Neural cell (in vitro differentiated cells): ENCODE data around the gene NOG. TPM values are rescaled to one million over a fixed set of nuclear protein-coding genes. Genes with fewer than 3 reads are reported as not detected.

Source experiments
- H2AFZ ChIP-seq: fragments of 200-600, 300-800 bp; sonication (generic), shearing (Covaris generic); 2 replicates; pipeline ENCODE4 v1.6.0; 2014; ENCODE audit warnings: low read depth, mild to moderate bottlenecking, antibody characterized with exemption, low read length, moderate library complexity
- H3F3A ChIP-seq: fragments of 200-600 bp; shearing (Covaris generic); 2 replicates; pipeline ENCODE4 v1.6.1; 2016; ENCODE audit warnings: mild to moderate bottlenecking, moderate library complexity, mixed read lengths, antibody characterized with exemption, low read length; ENCODE audit not compliant: insufficient read depth, poor library complexity, severe bottlenecking
- H3K27ac ChIP-seq: fragments of 200-600, 300-800 bp; sonication (generic), shearing (Covaris generic); 2 replicates; pipeline ENCODE4 v1.5.1; 2014; ENCODE audit warnings: mild to moderate bottlenecking, low read length, moderate library complexity
- H3K27me3 ChIP-seq: fragments of 300-800, 200-600 bp; sonication (generic), shearing (Covaris generic); 2 replicates; pipeline ENCODE4 v1.6.0; 2014; ENCODE audit warnings: mild to moderate bottlenecking, low read depth, low read length, moderate library complexity; ENCODE audit not compliant: insufficient read depth
- H3K36me3 ChIP-seq: fragments of 300-800, 200-600 bp; sonication (generic), shearing (Covaris generic); 2 replicates; pipeline ENCODE4 v1.5.1; 2014; ENCODE audit warnings: mild to moderate bottlenecking, antibody characterized with exemption, low read length, moderate library complexity; ENCODE audit not compliant: insufficient read depth
- H3K4me2 ChIP-seq: fragments of 300-800, 200-600 bp; sonication (generic), shearing (Covaris generic); 2 replicates; pipeline ENCODE4 v1.6.0; 2014; ENCODE audit warnings: mild to moderate bottlenecking, low read length
- H3K4me3 ChIP-seq: fragments of 300-800, 200-600 bp; sonication (generic), shearing (Covaris generic); 2 replicates; pipeline ENCODE4 v1.5.1; 2014; ENCODE audit warnings: mild to moderate bottlenecking, low read length, moderate library complexity
- H3K79me2 ChIP-seq: fragments of 200-600 bp; shearing (Covaris generic); replicated peaks from 2 replicates; pipeline ENCODE4 v1.6.0; 2014; ENCODE audit warnings: mild to moderate bottlenecking, low read length, moderate library complexity; ENCODE audit not compliant: insufficient read depth
- H3K9ac ChIP-seq: fragments of 300-800, 200-600 bp; sonication (generic), shearing (Covaris generic); 2 replicates; pipeline ENCODE4 v1.6.1; 2016; ENCODE audit warnings: mild to moderate bottlenecking, low read length, mixed read lengths
- H3K9me2 ChIP-seq: fragments of 200-600 bp; shearing (Covaris generic); 2 replicates; pipeline ENCODE4 v1.6.1; 2016; ENCODE audit warnings: mild to moderate bottlenecking, low read length, mixed read lengths; ENCODE audit not compliant: insufficient read depth
- H3K9me3 ChIP-seq: fragments of 200-600, 300-800 bp; sonication (generic), shearing (Covaris generic); 2 replicates; pipeline ENCODE4 v1.6.1; 2016; ENCODE audit warnings: mild to moderate bottlenecking, mixed run types, low read length, moderate library complexity, mixed read lengths
- H4K20me1 ChIP-seq: fragments of 200-600 bp; shearing (Covaris generic); 2 replicates; pipeline ENCODE4 v1.6.1; 2016; ENCODE audit warnings: mild to moderate bottlenecking, mixed run types; ENCODE audit not compliant: insufficient read depth
- EP300 ChIP-seq: fragments of 450-650 bp; conservative IDR thresholded peaks from 2 replicates; pipeline ENCODE4 v1.6.1; 2014; ENCODE audit warnings: antibody characterized with exemption, mild to moderate bottlenecking, moderate library complexity; ENCODE audit not compliant: poor library complexity, severe bottlenecking
- EZH2 ChIP-seq: fragments of 200-600, 300-800 bp; shearing (Covaris generic), sonication (generic); IDR thresholded peaks from 2 replicates; pipeline ENCODE4 v1.6.1; 2014; ENCODE audit warnings: antibody characterized with exemption, low read length, borderline replicate concordance, mild to moderate bottlenecking; ENCODE audit not compliant: insufficient read depth, poor library complexity, severe bottlenecking
- MXI1 ChIP-seq: fragments of 450-650 bp; conservative IDR thresholded peaks from 2 replicates; pipeline ENCODE4 v1.6.1; 2014; ENCODE audit warnings: antibody characterized with exemption, mild to moderate bottlenecking; ENCODE audit not compliant: poor library complexity, severe bottlenecking
- POLR2AphosphoS5 ChIP-seq: IDR thresholded peaks from 2 replicates; pipeline ENCODE4 v1.6.1; 2012
- RAD21 ChIP-seq: fragments of 450-650 bp; conservative IDR thresholded peaks from 2 replicates; pipeline ENCODE4 v1.6.1; 2014; ENCODE audit warnings: antibody characterized with exemption, mild to moderate bottlenecking, moderate library complexity
- REST ChIP-seq: IDR thresholded peaks from 2 replicates; pipeline ENCODE4 v1.6.1; 2012; ENCODE audit warnings: borderline replicate concordance
- SMC3 ChIP-seq: fragments of 450-650 bp; conservative IDR thresholded peaks from 2 replicates; pipeline ENCODE4 v1.6.1; 2014; ENCODE audit warnings: antibody characterized with exemption, mild to moderate bottlenecking, moderate library complexity; ENCODE audit not compliant: poor library complexity
- TAF1 ChIP-seq: IDR thresholded peaks from 2 replicates; pipeline ENCODE4 v1.6.1; 2012; ENCODE audit warnings: low read depth
- polyA plus RNA-seq: library from polyadenylated mRNA; depleted of rRNA; stranded (reverse); fragments of >200 nt; gene quantifications from 2 replicates; pipeline ENCODE4 v1.2.3, GENCODE V29; 2014
- TF ChIP-seq, protein P1 (sequence below): fragments of 450-650 bp; IDR thresholded peaks from 2 replicates; pipeline ENCODE4 v1.5.1; 2014; ENCODE audit warnings: antibody characterized with exemption, mild to moderate bottlenecking, moderate library complexity; ENCODE audit not compliant: poor library complexity, severe bottlenecking

The NOG gene
- polyA plus RNA-seq, 1 donor from 2014 or later = 0.82 TPM

DNA sequence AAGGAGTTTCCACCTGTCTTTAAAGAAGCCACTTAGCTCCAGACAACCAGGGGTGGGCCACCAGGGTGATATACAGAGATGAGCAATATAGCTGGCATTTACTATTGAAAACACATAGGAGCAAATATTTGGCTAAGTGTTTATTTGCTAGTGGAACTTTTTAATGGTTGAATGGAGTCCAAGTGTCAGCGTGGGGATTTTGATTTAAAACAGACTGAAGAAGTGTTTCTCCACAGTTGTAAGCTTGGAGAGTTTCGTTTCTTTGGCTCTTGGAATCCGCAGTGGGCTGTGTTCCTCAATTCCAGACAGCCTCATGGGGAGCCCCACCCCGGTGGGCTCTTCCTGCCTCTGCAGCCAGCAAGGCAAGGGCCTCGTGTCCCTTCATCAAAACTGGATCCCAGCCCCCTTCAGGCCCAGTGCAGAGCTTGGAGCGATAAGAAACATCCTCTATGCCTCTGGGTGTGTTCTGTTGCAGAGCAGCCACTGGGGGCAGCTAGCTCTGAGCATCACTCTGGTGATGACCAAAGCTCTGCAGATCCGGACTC, 36.1 kb downstream of the NOG start:
- Histone ChIP-seq H3K4me3 (no peak overlapping the region), H3K9me2 (no peaks in the 10 kb centered on the region), H3K27ac (no peak overlapping the region), H3K27me3 (no peaks in the 10 kb centered on the region), H3K4me2 (no peak overlapping the region), H3F3A (no peaks in the 10 kb centered on the region), H2AFZ (no peak overlapping the region), H3K9ac (no peak overlapping the region), H3K36me3 (no peaks in the 10 kb centered on the region), H3K9me3 (no peaks in the 10 kb centered on the region), H4K20me1 (no peaks in the 10 kb centered on the region), H3K79me2 (no peaks in the 10 kb centered on the region)
- TF ChIP-seq MXI1 = no peak
- TF ChIP-seq TAF1 = no peak
- TF ChIP-seq EP300 = no peak
- TF ChIP-seq, protein P1, sequence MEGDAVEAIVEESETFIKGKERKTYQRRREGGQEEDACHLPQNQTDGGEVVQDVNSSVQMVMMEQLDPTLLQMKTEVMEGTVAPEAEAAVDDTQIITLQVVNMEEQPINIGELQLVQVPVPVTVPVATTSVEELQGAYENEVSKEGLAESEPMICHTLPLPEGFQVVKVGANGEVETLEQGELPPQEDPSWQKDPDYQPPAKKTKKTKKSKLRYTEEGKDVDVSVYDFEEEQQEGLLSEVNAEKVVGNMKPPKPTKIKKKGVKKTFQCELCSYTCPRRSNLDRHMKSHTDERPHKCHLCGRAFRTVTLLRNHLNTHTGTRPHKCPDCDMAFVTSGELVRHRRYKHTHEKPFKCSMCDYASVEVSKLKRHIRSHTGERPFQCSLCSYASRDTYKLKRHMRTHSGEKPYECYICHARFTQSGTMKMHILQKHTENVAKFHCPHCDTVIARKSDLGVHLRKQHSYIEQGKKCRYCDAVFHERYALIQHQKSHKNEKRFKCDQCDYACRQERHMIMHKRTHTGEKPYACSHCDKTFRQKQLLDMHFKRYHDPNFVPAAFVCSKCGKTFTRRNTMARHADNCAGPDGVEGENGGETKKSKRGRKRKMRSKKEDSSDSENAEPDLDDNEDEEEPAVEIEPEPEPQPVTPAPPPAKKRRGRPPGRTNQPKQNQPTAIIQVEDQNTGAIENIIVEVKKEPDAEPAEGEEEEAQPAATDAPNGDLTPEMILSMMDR = no peak
- TF ChIP-seq SMC3 = no peak
- no peak for TF ChIP-seq EZH2
- TF ChIP-seq POLR2AphosphoS5 = no peak
- no peak for TF ChIP-seq REST
- no peak for TF ChIP-seq RAD21

DNA sequence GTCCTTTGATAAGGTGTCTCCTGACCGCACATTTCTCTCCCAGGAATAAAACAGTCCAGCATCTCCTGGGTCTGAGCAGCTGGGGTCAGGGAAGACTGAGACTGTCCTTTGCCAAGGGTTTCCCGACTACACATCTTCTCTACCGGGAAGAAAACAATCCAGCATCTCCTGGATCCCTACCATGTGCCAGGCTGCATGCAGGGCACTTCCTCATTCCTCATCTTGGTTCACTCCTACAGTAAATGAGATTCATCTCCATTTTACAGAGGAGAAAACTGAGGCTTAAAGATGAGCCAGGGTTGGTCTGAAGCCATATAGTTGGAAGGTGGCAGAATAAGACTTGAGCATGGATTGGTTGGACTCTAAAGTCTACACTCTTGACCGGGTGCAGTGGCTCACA, 36.7 kb downstream of the NOG start:
- no peaks in the 10 kb centered on the region for H3K27me3 ChIP-seq
- no peaks in the 10 kb centered on the region for H3K9me2 ChIP-seq
- H3K4me3 ChIP-seq = no peak overlapping the region
- H4K20me1 ChIP-seq = no peaks in the 10 kb centered on the region
- TF ChIP-seq POLR2AphosphoS5 (no peak), EZH2 (no peak), TAF1 (no peak), EP300 (no peak), REST (no peak), SMC3 (no peak), MXI1 (no peak), RAD21 (no peak)
- TF ChIP-seq, protein P1 = no peak
- H3K36me3 ChIP-seq = no peaks in the 10 kb centered on the region
- no peaks in the 10 kb centered on the region for H3K9me3 ChIP-seq
- no peaks in the 10 kb centered on the region for H3K79me2 ChIP-seq
- H3F3A ChIP-seq = no peaks in the 10 kb centered on the region
- no peak overlapping the region for H2AFZ ChIP-seq
- H3K4me2 ChIP-seq = no peak overlapping the region
- no peak overlapping the region for H3K9ac ChIP-seq
- no peak overlapping the region for H3K27ac ChIP-seq
